IPS-18a (cell line): ENCODE results near the gene ZNF277.

ENCODE experiments used
- H3K27ac ChIP-seq: one replicate; pipeline ENCODE4 v1.5.1; 2013; ENCODE audit warnings: low read length
- H3K27me3 ChIP-seq: one replicate; pipeline ENCODE4 v1.6.1; 2013; ENCODE audit warnings: mild to moderate bottlenecking, low read length; ENCODE audit not compliant: control insufficient read depth, insufficient read depth
- H3K36me3 ChIP-seq: one replicate; pipeline ENCODE4 v1.6.1; 2013; ENCODE audit warnings: low read depth, low read length; ENCODE audit not compliant: control insufficient read depth
- H3K4me1 ChIP-seq: one replicate; pipeline ENCODE4 v1.6.1; 2013; ENCODE audit warnings: low read depth, low read length; ENCODE audit not compliant: control insufficient read depth
- H3K4me3 ChIP-seq: one replicate; pipeline ENCODE4 v1.5.1; 2013; ENCODE audit warnings: low read length
- H3K9ac ChIP-seq: one replicate; pipeline ENCODE4 v1.6.1; 2013; ENCODE audit warnings: mild to moderate bottlenecking, low read length, moderate library complexity
- H3K9me3 ChIP-seq: one replicate; pipeline ENCODE4 v1.6.1; 2013; ENCODE audit warnings: low read depth, low read length; ENCODE audit not compliant: control insufficient read depth

Gene ZNF277

DNA sequence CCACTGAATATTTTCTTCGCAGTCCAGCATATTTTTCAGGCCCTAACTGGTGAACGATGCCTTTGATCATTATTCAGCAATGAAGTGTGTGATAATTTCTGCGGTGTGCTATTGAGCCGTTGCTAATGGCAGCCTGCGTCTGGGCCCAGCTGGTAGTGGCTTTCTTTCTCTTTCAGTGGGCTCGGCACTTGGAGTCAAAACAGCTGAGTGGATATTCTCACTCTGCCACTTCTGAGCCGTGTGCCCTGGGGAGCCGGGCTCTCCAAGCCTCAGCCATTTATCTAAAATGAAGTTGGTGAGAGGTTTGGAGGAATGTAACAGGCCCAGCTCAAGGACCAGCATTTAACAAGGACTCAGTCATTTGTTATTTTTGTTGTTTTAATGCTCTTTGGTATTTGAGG lies 156.2 kb downstream of the ZNF277 start:
- Histone ChIP-seq H3K9me3 (no peaks in the 10 kb centered on the region), H3K27me3 (no peaks in the 10 kb centered on the region), H3K27ac (no peak overlapping the region), H3K9ac (no peak overlapping the region), H3K4me3 (no peak overlapping the region), H3K36me3 (no peaks in the 10 kb centered on the region), H3K4me1 (peaks cover 5% of the 10 kb centered on the region)

GRCh38 chr7:112364388-112364787 lies 157.9 kb downstream of the ZNF277 start:
- Histone ChIP-seq H3K4me3 (no peak overlapping the region), H3K9ac (no peak overlapping the region), H3K27ac (no peak overlapping the region), H3K36me3 (no peaks in the 10 kb centered on the region), H3K4me1 (peaks cover 5% of the 10 kb centered on the region), H3K27me3 (no peaks in the 10 kb centered on the region), H3K9me3 (no peaks in the 10 kb centered on the region)

GRCh38 chr7:112365551-112365950 lies 159.1 kb downstream of the ZNF277 start:
- Histone ChIP-seq H3K27ac (no peak overlapping the region), H3K9me3 (no peaks in the 10 kb centered on the region), H3K27me3 (no peaks in the 10 kb centered on the region), H3K9ac (no peak overlapping the region), H3K36me3 (no peaks in the 10 kb centered on the region), H3K4me1 (peaks cover 5% of the 10 kb centered on the region), H3K4me3 (no peak overlapping the region)

DNA sequence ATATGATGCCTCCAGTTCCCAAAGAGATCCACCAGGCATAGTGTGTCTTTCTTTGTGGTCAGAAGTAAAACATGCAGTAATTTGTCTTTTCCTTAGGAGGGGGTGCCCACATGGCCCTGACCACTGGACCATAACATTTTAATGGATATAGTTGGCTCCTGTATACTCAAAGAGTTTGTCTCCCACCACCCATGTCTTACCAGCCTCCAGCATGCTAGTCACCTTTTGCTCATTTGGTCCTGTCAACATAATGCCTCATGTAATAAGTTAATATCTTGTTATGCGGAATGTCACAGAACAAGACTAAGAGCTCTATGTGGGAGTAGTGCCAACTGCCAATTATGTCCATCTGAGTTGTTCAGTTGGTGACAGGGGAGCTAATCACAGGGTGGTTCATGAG lies 160.4 kb downstream of the ZNF277 start:
- H3K9me3 ChIP-seq = no peaks in the 10 kb centered on the region
- no peak overlapping the region for H3K4me3 ChIP-seq
- peaks cover 5% of the 10 kb centered on the region for H3K4me1 ChIP-seq
- no peak overlapping the region for H3K9ac ChIP-seq
- H3K27me3 ChIP-seq = no peaks in the 10 kb centered on the region
- H3K36me3 ChIP-seq = no peaks in the 10 kb centered on the region
- no peak overlapping the region for H3K27ac ChIP-seq

GRCh38 chr7:112370436-112370835 lies 163.9 kb downstream of the ZNF277 start:
- H3K27ac ChIP-seq = no peak overlapping the region
- H3K36me3 ChIP-seq = no peaks in the 10 kb centered on the region
- no peaks in the 10 kb centered on the region for H3K4me1 ChIP-seq
- H3K27me3 ChIP-seq = no peaks in the 10 kb centered on the region
- H3K9me3 ChIP-seq = no peaks in the 10 kb centered on the region
- H3K4me3 ChIP-seq = no peak overlapping the region
- H3K9ac ChIP-seq = no peak overlapping the region

DNA sequence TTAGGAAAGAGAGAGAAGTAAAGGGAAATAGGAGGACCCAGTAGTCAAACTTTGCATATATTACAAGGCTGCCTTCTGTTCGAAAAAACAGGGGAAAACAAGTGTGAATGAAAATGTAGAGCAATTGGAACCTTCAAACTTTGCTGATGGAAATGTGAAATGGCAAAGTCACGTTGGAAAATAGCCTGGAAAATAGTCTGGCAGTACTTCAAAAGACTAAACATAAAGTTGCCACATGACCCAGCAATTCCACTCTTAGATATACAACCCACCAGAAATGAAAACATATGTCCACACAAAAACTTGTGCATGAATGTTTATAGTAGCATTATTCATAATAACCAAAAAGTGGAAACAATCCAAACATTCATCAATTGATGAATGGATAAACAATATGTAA lies 165.2 kb downstream of the ZNF277 start:
- H3K36me3 ChIP-seq = no peaks in the 10 kb centered on the region
- no peaks in the 10 kb centered on the region for H3K27me3 ChIP-seq
- no peaks in the 10 kb centered on the region for H3K4me1 ChIP-seq
- no peak overlapping the region for H3K9ac ChIP-seq
- H3K4me3 ChIP-seq = no peak overlapping the region
- no peaks in the 10 kb centered on the region for H3K9me3 ChIP-seq
- H3K27ac ChIP-seq = no peak overlapping the region

DNA sequence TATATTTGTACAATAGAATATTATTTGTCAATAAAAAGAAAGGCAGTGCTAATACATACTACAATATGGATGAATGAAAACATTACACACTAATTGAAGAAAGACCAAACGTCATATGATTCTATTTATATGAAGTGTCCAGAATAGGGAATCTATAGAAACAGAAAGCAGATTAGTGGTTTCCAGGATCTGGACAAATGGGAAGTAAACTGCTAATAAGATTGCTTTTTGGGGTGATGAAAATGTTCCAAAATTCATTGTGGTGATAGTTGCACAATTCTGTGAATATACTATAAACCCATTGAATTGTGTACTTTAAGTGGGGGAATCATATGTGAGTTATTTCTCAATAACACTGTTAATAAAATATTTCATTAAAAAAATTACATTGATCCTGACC lies 165.6 kb downstream of the ZNF277 start:
- Histone ChIP-seq H3K9me3 (no peaks in the 10 kb centered on the region), H3K27me3 (no peaks in the 10 kb centered on the region), H3K4me3 (no peak overlapping the region), H3K36me3 (no peaks in the 10 kb centered on the region), H3K4me1 (no peaks in the 10 kb centered on the region), H3K27ac (no peak overlapping the region), H3K9ac (no peak overlapping the region)

DNA sequence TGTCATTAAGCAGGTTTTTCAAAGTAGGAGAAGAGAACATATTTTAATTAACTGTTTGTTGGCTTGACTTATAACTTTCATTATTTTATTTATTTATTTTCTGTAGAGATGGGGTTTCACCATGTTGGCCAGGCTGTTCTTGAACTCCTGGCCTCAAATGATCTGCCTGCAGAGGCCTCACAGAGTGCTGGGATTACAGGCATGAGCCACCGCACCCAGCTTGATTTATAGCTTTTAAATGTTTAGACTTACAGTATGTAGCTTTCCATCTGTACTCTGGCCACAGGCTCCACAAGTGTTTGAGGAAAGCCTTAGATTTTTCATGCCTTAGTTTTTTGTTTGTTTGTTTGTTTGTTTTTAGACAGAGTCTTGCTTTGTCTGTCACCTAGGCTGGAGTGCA lies 171.1 kb downstream of the ZNF277 start:
- H3K4me1 ChIP-seq = no peaks in the 10 kb centered on the region
- no peaks in the 10 kb centered on the region for H3K27me3 ChIP-seq

DNA sequence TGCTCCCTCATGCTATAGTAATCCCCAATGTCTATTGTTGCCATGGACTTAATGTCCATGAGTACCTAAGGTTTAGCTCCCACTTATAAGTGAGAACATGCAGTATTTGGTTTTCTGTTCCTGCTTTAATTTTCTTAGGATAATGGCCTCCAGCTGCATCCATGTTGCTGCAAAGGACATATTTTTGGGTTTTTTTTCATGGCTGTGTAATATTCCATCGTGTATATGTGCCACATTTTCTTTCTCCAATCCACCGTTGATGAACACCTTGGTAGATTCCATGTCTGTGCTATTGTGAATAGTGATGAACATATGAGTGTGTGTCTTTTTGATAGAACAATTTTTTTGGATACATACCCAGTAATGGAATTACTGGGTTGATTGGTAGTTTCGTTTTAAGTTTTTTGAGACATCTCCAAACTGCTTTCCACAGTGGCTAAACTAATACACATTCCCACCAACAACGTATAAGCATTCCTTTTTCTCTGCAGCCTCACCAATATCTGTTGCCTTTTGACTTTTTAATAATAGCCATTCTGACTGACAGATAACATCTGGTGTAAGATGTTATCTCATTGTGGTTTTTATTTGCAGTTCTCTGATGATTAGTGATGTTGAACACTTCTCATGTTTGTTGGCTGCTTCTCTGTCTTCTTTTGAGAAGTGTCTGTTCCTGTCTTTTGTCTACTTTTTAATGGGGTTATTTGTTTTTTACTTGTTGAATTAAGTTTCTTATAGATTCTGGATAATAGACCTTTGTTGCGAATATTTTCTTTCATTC lies 175.0 kb downstream of the ZNF277 start:
- Histone ChIP-seq H3K36me3 (no peaks in the 10 kb centered on the region), H3K27ac (no peak overlapping the region), H3K9me3 (no peaks in the 10 kb centered on the region), H3K9ac (no peak overlapping the region), H3K4me1 (no peaks in the 10 kb centered on the region), H3K4me3 (no peak overlapping the region), H3K27me3 (no peaks in the 10 kb centered on the region)

More for the DNA sequence above, 171.1 kb downstream of the ZNF277 start:
- Histone ChIP-seq H3K27ac (no peak overlapping the region), H3K36me3 (no peaks in the 10 kb centered on the region), H3K9me3 (no peaks in the 10 kb centered on the region), H3K4me3 (no peak overlapping the region), H3K9ac (no peak overlapping the region)

DNA sequence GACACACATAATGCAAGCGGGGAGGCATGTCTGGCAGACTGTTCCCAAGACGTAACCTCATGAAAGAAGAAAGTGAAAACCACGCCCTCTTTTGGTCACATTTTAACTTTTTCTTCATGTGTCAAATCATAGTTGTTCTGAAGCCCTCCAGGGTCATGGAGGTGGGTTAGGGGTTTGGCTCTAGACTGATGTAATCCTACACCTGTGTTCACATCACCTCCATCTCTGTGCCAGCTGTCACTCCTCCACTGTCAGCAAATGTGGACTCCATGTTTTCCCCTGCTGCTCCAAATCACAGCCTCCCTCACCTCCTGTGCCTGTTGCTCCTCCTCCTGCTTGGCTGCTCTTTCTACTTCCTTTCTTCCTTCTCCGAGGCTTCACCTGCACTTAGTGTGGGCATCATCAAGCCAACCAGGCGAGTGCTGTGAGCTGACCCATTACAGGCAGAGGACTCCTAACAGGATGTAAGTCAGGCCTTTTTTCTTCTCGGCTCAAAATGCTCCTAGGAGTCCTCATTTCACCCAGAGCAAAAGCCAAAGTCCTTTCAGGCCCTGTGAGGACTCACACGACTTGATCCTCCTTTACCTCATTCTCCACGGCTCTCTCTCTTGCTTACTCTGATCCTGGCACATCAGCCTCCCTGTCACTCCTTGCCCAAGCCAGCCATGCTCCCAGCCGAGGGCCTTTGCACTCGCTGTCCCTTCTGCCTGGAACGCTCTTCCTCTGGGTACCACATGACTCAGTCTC lies 177.3 kb downstream of the ZNF277 start:
- no peak overlapping the region for H3K4me3 ChIP-seq
- H3K27ac ChIP-seq = no peak overlapping the region
- no peaks in the 10 kb centered on the region for H3K4me1 ChIP-seq
- no peak overlapping the region for H3K9ac ChIP-seq
- H3K36me3 ChIP-seq = no peaks in the 10 kb centered on the region
- no peaks in the 10 kb centered on the region for H3K9me3 ChIP-seq
- H3K27me3 ChIP-seq = no peaks in the 10 kb centered on the region

- no peaks in the 10 kb centered on the region for H3K4me1 ChIP-seq
- H3K27ac ChIP-seq = no peak overlapping the region
- no peak overlapping the region for H3K4me3 ChIP-seq
- H3K9ac ChIP-seq = no peak overlapping the region
- no peaks in the 10 kb centered on the region for H3K27me3 ChIP-seq
- no peaks in the 10 kb centered on the region for H3K9me3 ChIP-seq
- no peaks in the 10 kb centered on the region for H3K36me3 ChIP-seq
Measured at GRCh38 chr7:112385516-112385915, 179.0 kb downstream of the ZNF277 start.

DNA sequence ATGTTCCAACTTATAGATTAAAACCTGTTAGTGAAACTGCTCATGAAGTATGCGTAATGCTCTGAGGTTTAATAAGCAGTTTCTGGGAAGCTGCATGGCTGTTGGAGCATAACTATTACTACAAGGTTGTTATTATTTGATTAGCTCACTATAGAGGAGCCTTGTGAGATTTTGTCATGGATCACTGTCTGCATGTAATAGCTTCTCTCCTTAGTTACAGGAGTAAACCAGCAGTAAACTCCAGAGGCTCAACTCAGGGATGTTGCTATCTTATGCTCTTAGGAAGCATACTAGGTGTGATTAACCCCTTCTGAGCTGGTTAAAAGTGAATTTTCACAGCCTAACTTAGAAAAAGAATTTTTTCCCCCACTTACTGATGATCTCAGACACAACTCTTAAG lies 180.1 kb downstream of the ZNF277 start:
- Histone ChIP-seq H3K36me3 (no peaks in the 10 kb centered on the region), H3K27me3 (no peaks in the 10 kb centered on the region), H3K9ac (no peak overlapping the region), H3K4me1 (no peaks in the 10 kb centered on the region), H3K9me3 (no peaks in the 10 kb centered on the region), H3K27ac (no peak overlapping the region), H3K4me3 (no peak overlapping the region)
